Peyer's patch (tissue), 4 donors: ENCODE results near the gene HMX1. TPM values are rescaled to one million over a fixed set of nuclear protein-coding genes. Genes with fewer than 3 reads are reported as not detected.

Source experiments
- DNase-seq, 3 donors: peaks; one replicate each; pipeline ENCODE4 v3.0.0-alpha.2; 2017 to 2019
- H3K27ac ChIP-seq, 4 donors: fragments of 200-600 bp; sonication (generic); one replicate each; pipeline ENCODE4 v1.5.1; 2016 to 2019
- H3K27me3 ChIP-seq, 2 donors: fragments of 200-600 bp; sonication (generic); one replicate each; pipeline ENCODE4 v1.5.1; 2019
- H3K36me3 ChIP-seq, 3 donors: fragments of 200-600 bp; sonication (generic); one replicate each; pipeline ENCODE4 v1.5.1; 2016 to 2019
- H3K4me1 ChIP-seq, 4 donors: fragments of 200-600 bp; sonication (generic); one replicate each; pipeline ENCODE4 v1.5.1; 2016 to 2019
- H3K4me3 ChIP-seq, 4 donors: fragments of 200-600 bp; sonication (generic); 1 replicate in 3 of 4; 2 replicates in 1 of 4; pipeline ENCODE4 v1.5.1; 2016 to 2019; ENCODE audit warnings: mild to moderate bottlenecking in 1 of 4
- H3K9me3 ChIP-seq, 4 donors: fragments of 200-600 bp; sonication (generic); one replicate each; pipeline ENCODE4 v1.5.1; 2016 to 2019; ENCODE audit warnings: mild to moderate bottlenecking in 1 of 4
- CTCF ChIP-seq, 6 experiments: fragments of 450-650 bp in 4 of 6; fragments of 200-600 bp in 2 of 6; sonication (generic) in 1 of 6; IDR thresholded peaks; one replicate each; pipeline ENCODE4 v1.5.1; 2017 to 2019; ENCODE audit warnings: antibody characterized with exemption in 6 of 6, mild to moderate bottlenecking in 3 of 6, moderate library complexity in 1 of 6
- POLR2A ChIP-seq, 2 donors: fragments of 450-650 bp; IDR thresholded peaks; one replicate each; pipeline ENCODE4 v1.5.1; 2017; ENCODE audit warnings: antibody characterized with exemption in 2 of 2, mild to moderate bottlenecking in 2 of 2, moderate library complexity in 2 of 2
- total RNA-seq, 4 donors: library from RNA; depleted of rRNA; stranded (reverse); fragments of >200 nt; gene quantifications; one replicate each; pipeline ENCODE4 v1.1.0, GENCODE V29; 2016

Gene HMX1
- total RNA-seq, 4 donors from 2014 or later = not detected

GRCh38 chr4:8894424-8894816, 22.8 kb upstream of the HMX1 start:
- Histone ChIP-seq H3K9me3 (peaks cover 0 to 4% (median 0%) of the 10 kb centered on the region in 4 donors), H3K4me3 (no peak overlapping the region), H3K36me3 (no peaks in the 10 kb centered on the region), H3K4me1 (no peaks in the 10 kb centered on the region), H3K27me3 (peaks cover 0 to 19% of the 10 kb centered on the region in 2 donors), H3K27ac (no peak overlapping the region)
- DNase-seq = no peak
- no peak for TF ChIP-seq POLR2A (IDR thresholded peaks at IDR 0.05)
- no peak for TF ChIP-seq CTCF (IDR thresholded peaks at IDR 0.05)

- H3K27me3 ChIP-seq = peaks cover 0 to 19% of the 10 kb centered on the region in 2 donors
Measured at GRCh38 chr4:8893624-8894423, 22.2 kb upstream of the HMX1 start.

GRCh38 chr4:8893227-8893623, 21.6 kb upstream of the HMX1 start:
- DNase-seq = no peak
- no peak for TF ChIP-seq CTCF (IDR thresholded peaks at IDR 0.05)
- no peak for TF ChIP-seq POLR2A (IDR thresholded peaks at IDR 0.05)
- Histone ChIP-seq H3K36me3 (no peaks in the 10 kb centered on the region), H3K27ac (no peak overlapping the region), H3K9me3 (peaks cover 0 to 4% (median 0%) of the 10 kb centered on the region in 4 donors), H3K27me3 (peaks cover 0 to 19% of the 10 kb centered on the region in 2 donors), H3K4me3 (no peak overlapping the region), H3K4me1 (no peaks in the 10 kb centered on the region)

More at GRCh38 chr4:8893624-8894423, 22.2 kb upstream of the HMX1 start:
- no peak for DNase-seq
- TF ChIP-seq CTCF (IDR thresholded peaks at IDR 0.05) (no peak), POLR2A (IDR thresholded peaks at IDR 0.05) (no peak)
- Histone ChIP-seq H3K9me3 (peaks cover 0 to 4% (median 0%) of the 10 kb centered on the region in 4 donors), H3K4me3 (no peak overlapping the region), H3K36me3 (no peaks in the 10 kb centered on the region), H3K4me1 (no peaks in the 10 kb centered on the region), H3K27ac (no peak overlapping the region)

GRCh38 chr4:8892556-8893226, 21.1 kb upstream of the HMX1 start:
- no peak for TF ChIP-seq POLR2A (IDR thresholded peaks at IDR 0.05)
- no peak for TF ChIP-seq CTCF (IDR thresholded peaks at IDR 0.05)
- Histone ChIP-seq H3K4me3 (no peak overlapping the region), H3K27me3 (peaks cover 0 to 19% of the 10 kb centered on the region in 2 donors), H3K36me3 (no peaks in the 10 kb centered on the region), H3K9me3 (peaks cover 0 to 4% (median 0%) of the 10 kb centered on the region in 4 donors), H3K4me1 (no peaks in the 10 kb centered on the region), H3K27ac (no peak overlapping the region)
- DNase-seq = no peak

GRCh38 chr4:8891646-8892555, 20.3 kb upstream of the HMX1 start:
- Histone ChIP-seq H3K36me3 (no peaks in the 10 kb centered on the region), H3K4me3 (no peak overlapping the region), H3K4me1 (no peaks in the 10 kb centered on the region), H3K27ac (no peak overlapping the region), H3K27me3 (peaks cover 0 to 19% of the 10 kb centered on the region in 2 donors), H3K9me3 (peaks cover 0 to 4% (median under 1%) of the 10 kb centered on the region in 4 donors)
- DNase-seq = no peak
- TF ChIP-seq POLR2A (IDR thresholded peaks at IDR 0.05) (no peak), CTCF (IDR thresholded peaks at IDR 0.05) (no peak)
